K562 (cell line): ENCODE measurements around the gene TMEFF2. TPM values are rescaled to one million over a fixed set of nuclear protein-coding genes. Genes with fewer than 3 reads are reported as not detected.

ENCODE experiments used
- ATAC-seq: fragments of 200-7000 bp; cut with Tn5 transposase; 3 replicates; pipeline ENCODE4 v1.9.1; 2020; ENCODE audit warnings: moderate library complexity
- BruUV-seq: library from RNA; stranded (reverse); fragments of 400-500 nt; replicated peaks from 2 replicates; lab custom pipeline; 2021; lab: Mats Ljungman, UMichigan
- CTCF ChIA-PET: fragments of 300-600 bp; formaldehyde crosslinking; extraction: SDS; loops from one replicate; lab custom pipeline; 2021; ENCODE audit warnings: low intra/inter-chr PET ratio; lab: Yijun Ruan, JAX
- POLR2A ChIA-PET: fragments of 300-600, 350-650 bp; sonication (Branson Sonifier 250); formaldehyde crosslinking; extraction: SDS; loops from one replicate; lab custom pipeline; 2021; ENCODE audit warnings: antibody characterized with exemption, inconsistent platforms; lab: Yijun Ruan, JAX
- DNase-seq, 4 experiments: peaks; one replicate each; pipeline versions ENCODE4 v3.0.0 to v3.0.0-alpha.2; 2011 to 2018; ENCODE audit warnings: low spot score in 3 of 4, mixed read lengths in 3 of 4; ENCODE audit errors: extremely low read depth in 1 of 4
- FAIRE-seq: peaks from 2 replicates; lab custom pipeline; 2011; peaks lifted over from hg19 to GRCh38; lab: Jason Lieb, UNC
- H2AFZ ChIP-seq: 2 replicates; pipeline ENCODE4 v1.6.0; 2011; ENCODE audit warnings: low read depth, low read length, control low read depth, inconsistent platforms
- H3K27ac ChIP-seq: fragments of 200-600 bp; 3 replicates; pipeline ENCODE4 v1.8.0; 2011; ENCODE audit warnings: low read depth, mild to moderate bottlenecking, control low read depth, inconsistent platforms, low read length, moderate library complexity, mixed read lengths; ENCODE audit errors: extremely low read depth
- H3K27me3 ChIP-seq, 2 experiments: fragments of 300-600 bp in 1 of 2; 2 replicates in 1 of 2; 3 replicates in 1 of 2; pipeline versions ENCODE4 v1.6.0 to v1.8.0; 2011; ENCODE audit warnings: inconsistent platforms in 2 of 2, low read length in 2 of 2, mild to moderate bottlenecking in 1 of 2, mixed read lengths in 1 of 2, moderate library complexity in 1 of 2; ENCODE audit not compliant: control insufficient read depth in 2 of 2, insufficient read depth in 2 of 2
- H3K36me3 ChIP-seq: fragments of 300-600 bp; 3 replicates; pipeline ENCODE4 v1.8.0; 2011; ENCODE audit warnings: mild to moderate bottlenecking, low read length, inconsistent platforms; ENCODE audit not compliant: control insufficient read depth, insufficient read depth
- H3K4me1 ChIP-seq, 2 experiments: fragments of 200-600 bp in 1 of 2; replicated peaks in 1 of 2; 2 replicates in 1 of 2; 3 replicates in 1 of 2; pipeline versions ENCODE4 v1.5.1 to v1.8.0; 2011; ENCODE audit warnings: inconsistent platforms in 2 of 2, low read length in 2 of 2, mild to moderate bottlenecking in 1 of 2, mixed read lengths in 1 of 2, moderate library complexity in 1 of 2; ENCODE audit not compliant: control insufficient read depth in 2 of 2, insufficient read depth in 2 of 2
- H3K4me2 ChIP-seq: 2 replicates; pipeline ENCODE4 v1.6.1; 2011; ENCODE audit warnings: low read length, control low read depth, inconsistent platforms, mixed read lengths; ENCODE audit not compliant: insufficient read depth
- H3K4me3 ChIP-seq: fragments of 200-600 bp; sonication (generic), shearing (Covaris generic); 2 replicates; pipeline ENCODE4 v1.5.1; 2016; ENCODE audit warnings: control low read depth, inconsistent platforms
- H3K79me2 ChIP-seq: fragments of 200-600 bp; 3 replicates; pipeline ENCODE4 v1.8.0; 2011; ENCODE audit warnings: low read length, inconsistent platforms; ENCODE audit not compliant: control insufficient read depth, insufficient read depth
- H3K9ac ChIP-seq, 2 experiments: 2 replicates each; pipeline versions ENCODE4 v1.6.0 to v1.6.1; 2011; ENCODE audit warnings: low read depth in 2 of 2, low read length in 2 of 2, control low read depth in 1 of 2, inconsistent platforms in 1 of 2, mild to moderate bottlenecking in 1 of 2, mixed read lengths in 1 of 2; ENCODE audit not compliant: insufficient read depth in 1 of 2
- H3K9me1 ChIP-seq: one replicate; pipeline ENCODE4 v1.6.0; 2011; ENCODE audit warnings: inconsistent platforms, mild to moderate bottlenecking, low read length, moderate library complexity; ENCODE audit not compliant: control insufficient read depth, insufficient read depth
- H3K9me3 ChIP-seq: replicated peaks from 2 replicates; pipeline ENCODE4 v1.5.1; 2011; ENCODE audit warnings: low read depth, low read length, inconsistent platforms; ENCODE audit not compliant: control insufficient read depth, insufficient read depth
- H4K20me1 ChIP-seq: replicated peaks from 2 replicates; pipeline ENCODE4 v1.6.1; 2011; ENCODE audit warnings: low read length, inconsistent platforms, mixed read lengths; ENCODE audit not compliant: control insufficient read depth, insufficient read depth
- ARID1B ChIP-seq: fragments of 450-650 bp; IDR thresholded peaks from 2 replicates; pipeline ENCODE4 v1.6.1; 2016; ENCODE audit warnings: antibody characterized with exemption, mild to moderate bottlenecking, inconsistent platforms
- CBFA2T3 ChIP-seq: fragments of 450-650 bp; IDR thresholded peaks from 2 replicates; pipeline ENCODE4 v1.6.1; 2017
- JUND ChIP-seq, 2 experiments: IDR thresholded peaks; 2 replicates in 1 of 2; 3 replicates in 1 of 2; pipeline ENCODE4 v1.6.1; 2011; ENCODE audit warnings: borderline replicate concordance in 2 of 2, low read depth in 2 of 2, low read length in 2 of 2, improper control_type of control experiment in 1 of 2, missing biosample characterization in 1 of 2, missing genetic modification characterization in 1 of 2, missing genetic modification reagents in 1 of 2
- MEIS2 ChIP-seq: fragments of 450-650 bp; IDR thresholded peaks from 2 replicates; pipeline ENCODE4 v1.6.1; 2014; ENCODE audit warnings: mild to moderate bottlenecking; ENCODE audit not compliant: partially characterized antibody
- PBX2 ChIP-seq, 2 experiments: IDR thresholded peaks in 1 of 2; conservative IDR thresholded peaks in 1 of 2; 2 replicates each; pipeline ENCODE4 v1.6.1; 2016; ENCODE audit warnings: low read depth in 2 of 2, mild to moderate bottlenecking in 1 of 2, missing compliant biosample characterization in 1 of 2, missing genetic modification characterization in 1 of 2, moderate library complexity in 1 of 2
- RCOR1 ChIP-seq, 2 experiments: IDR thresholded peaks; 2 replicates each; pipeline ENCODE4 v1.6.1; 2012; ENCODE audit warnings: low read depth in 2 of 2, low read length in 2 of 2, borderline replicate concordance in 1 of 2, improper control_type of control experiment in 1 of 2
- SMARCB1 ChIP-seq: IDR thresholded peaks from 2 replicates; pipeline ENCODE4 v1.6.1; 2011; ENCODE audit warnings: improper control_type of control experiment, low read depth; ENCODE audit not compliant: insufficient read length
- SNRNP70 ChIP-seq: fragments of 200-400 bp; formaldehyde crosslinking; optimal IDR thresholded peaks from 2 replicates; pipeline ENCODE3; 2017; ENCODE audit warnings: low read depth, low read length
- in situ Hi-C: fragments of 300-500 bp; cut with MboI; formaldehyde crosslinking; loops from 4 replicates; pipeline ENCODE4 v1.15.0; 2018; ENCODE audit warnings: inconsistent platforms, mixed read lengths
- intact Hi-C: fragments of 100-400 bp; cut with micrococcal nuclease; formaldehyde crosslinking; loops from 2 replicates; pipeline ENCODE4 v1.14.2; 2022
- polyA plus RNA-seq, 8 experiments: library from polyadenylated mRNA; depleted of rRNA in 4 of 8; stranded (reverse) in 5 of 8; unstranded in 3 of 8; fragments of >200 nt; fragmentation: Nextera tagmentation in 2 of 8; fragmentation: Illumina TruSeq in 1 of 8; extraction: Ambion mirVana in 2 of 8; extraction: Trizol in 1 of 8; gene quantifications; 2 replicates each; pipeline versions ENCODE4 v1.2.1 to v1.2.3, GENCODE V29; 2011 to 2014; ENCODE audit warnings: inconsistent platforms in 1 of 8, missing spikeins in 1 of 8
- total RNA-seq, 7 experiments: library from RNA; depleted of rRNA in 6 of 7; stranded (reverse); fragments of >200 nt in 6 of 7; fragmentation: Illumina TruSeq in 2 of 7; extraction: Trizol in 2 of 7; gene quantifications; 2 replicates each; pipeline versions ENCODE4 v1.2.1 to v1.2.3, GENCODE V29; 2011 to 2021; ENCODE audit warnings: low replicate concordance in 1 of 7

The TMEFF2 gene
- total and polyA plus RNA-seq, 9 of the 15 experiments (the other 6 are each of a cell fraction or from before 2014, with no cell fraction given): 1.4 TPM; not detected in 8

DNA sequence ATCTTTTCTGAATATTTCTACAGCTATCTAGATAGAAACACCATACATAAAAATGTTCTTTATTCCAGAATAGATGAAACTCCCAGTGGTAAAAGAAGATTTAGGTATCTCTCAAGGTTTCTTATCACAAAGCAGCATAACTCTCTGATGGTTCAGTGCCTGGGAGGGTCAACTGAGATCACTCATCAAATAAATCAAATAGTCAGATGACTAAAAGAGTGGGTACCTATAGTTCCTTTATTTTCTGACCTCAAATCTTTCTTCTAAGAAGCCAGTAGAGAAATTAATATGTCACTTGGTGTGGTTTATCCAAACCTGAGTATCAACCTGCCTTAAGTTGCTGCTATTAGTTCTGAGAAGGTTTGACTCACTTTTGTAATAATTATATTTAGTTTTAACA lies 120.9 kb downstream of the TMEFF2 start:
- DNase-seq: peak in 1 of 4 experiments; percentile 13

More for the DNA sequence above, 120.9 kb downstream of the TMEFF2 start:
- H3K4me2 ChIP-seq: no peak overlapping the region
- no peaks in the 10 kb centered on the region for H3K9me3 ChIP-seq
- H2AFZ ChIP-seq: no peak overlapping the region
- POLR2A ChIA-PET: no interaction called here
- no peaks in the 10 kb centered on the region for H3K9me1 ChIP-seq
- no peak for ATAC-seq
- H4K20me1 ChIP-seq: no peaks in the 10 kb centered on the region
- no peaks in the 10 kb centered on the region for H3K4me1 ChIP-seq
- CTCF ChIA-PET: no interaction called here
- intact Hi-C loops (no loop called here), in situ Hi-C loops (no loop called here)
- TF ChIP-seq JUND (IDR thresholded peaks at IDR 0.05; ENCODE audit: borderline replicate concordance, low read depth, low read length) (0 out of 2 replicates have a peak, but pooled peaks have one; percentile 10), JUND (tag; IDR thresholded peaks at IDR 0.05; ENCODE audit: borderline replicate concordance, low read depth, low read length) (no peak), CBFA2T3 (peak; percentile 30; the same call in 1 of the 2 replicates), MEIS2 (peak; percentile 84), SNRNP70 (no peak), ARID1B (0 out of 2 replicates have a peak, but pooled peaks have one; percentile 13), SMARCB1 (no peak), PBX2 (CRISPR knock-in tag; IDR thresholded peaks at IDR 0.05; ENCODE audit: low read depth) (no peak), PBX2 (tag; conservative IDR thresholded peaks at IDR 0.05; ENCODE audit: low read depth) (peak; percentile 71), RCOR1 (IDR thresholded peaks at IDR 0.05; ENCODE audit: borderline replicate concordance in 1 of 2, low read depth in 2 of 2, low read length in 2 of 2) (0 out of 4 replicates have a peak, but pooled peaks of 1 of the 2 experiments have one; percentile 27)
- BruUV-seq: no TSS peak
- FAIRE-seq: no peak
- no peak overlapping the region for H3K9ac ChIP-seq
- no peaks in the 10 kb centered on the region for H3K36me3 ChIP-seq
- no peak overlapping the region for H3K4me3 ChIP-seq
- no peaks in the 10 kb centered on the region for H3K27me3 ChIP-seq
- H3K27ac ChIP-seq: no peak overlapping the region
- H3K79me2 ChIP-seq: no peaks in the 10 kb centered on the region
